Stimulated activated CD4-positive, alpha-beta T cell treated with anti-CD3 and anti-CD28 coated beads, Interleukin-15, amount 100 ng/mL, for 24 hours (primary cell): ENCODE results near the gene RPL9.
"Not testable (repeated sequence)": the region's sequence is repeated elsewhere in the genome, so short reads cannot be mapped to it uniquely, and the experiment has no call there.

Source experiments
- DNase-seq: peaks from one replicate; pipeline ENCODE4 v3.0.0-alpha.2; 2020

The RPL9 gene

DNA sequence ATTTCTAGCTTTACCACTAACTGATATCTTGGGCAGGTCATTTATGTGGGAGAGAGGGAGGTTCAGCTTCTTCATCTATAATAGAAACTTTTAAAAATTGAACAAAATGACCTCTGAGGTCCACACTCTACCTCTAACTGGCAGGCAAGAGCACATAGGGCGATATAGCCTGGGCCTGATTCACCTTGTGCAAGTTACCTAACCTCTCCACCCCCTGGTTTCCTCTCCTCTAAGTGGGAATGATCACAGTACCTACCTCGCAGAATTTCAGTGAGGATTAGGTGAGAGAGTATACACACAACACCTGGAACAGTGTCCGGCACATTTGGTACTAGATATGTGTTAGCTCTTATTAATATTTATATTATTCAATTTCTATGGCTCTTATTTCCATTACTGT lies 36.5 kb downstream of the RPL9 start:
- DNase-seq = no peak

DNA sequence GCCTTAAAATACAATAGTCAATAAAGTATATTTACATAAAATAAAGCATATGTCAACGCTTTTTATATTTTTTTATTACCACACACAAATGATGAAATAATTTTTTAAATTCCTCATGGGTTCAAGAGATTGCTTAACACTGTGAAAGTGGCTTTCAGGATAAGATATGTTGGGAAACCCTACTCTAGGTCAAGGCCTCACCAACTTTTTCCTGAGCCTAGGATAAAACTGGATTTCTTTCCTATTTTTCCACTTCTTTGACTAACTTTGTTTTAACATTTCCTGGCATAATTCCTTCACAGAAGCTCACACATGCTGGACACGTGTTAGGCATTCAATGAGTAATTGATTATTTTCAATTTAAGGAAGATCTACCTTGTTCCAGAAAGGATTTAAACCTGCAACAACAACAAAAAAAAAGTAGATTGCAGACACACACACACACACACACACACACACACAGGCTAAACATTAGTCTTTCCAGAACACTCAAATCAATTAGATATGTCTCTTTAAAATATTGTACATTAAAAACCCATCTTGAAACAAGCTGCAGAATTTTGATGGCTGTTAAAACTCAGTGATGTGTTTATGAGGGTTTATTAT lies 42.9 kb downstream of the RPL9 start:
- no peak for DNase-seq

DNA sequence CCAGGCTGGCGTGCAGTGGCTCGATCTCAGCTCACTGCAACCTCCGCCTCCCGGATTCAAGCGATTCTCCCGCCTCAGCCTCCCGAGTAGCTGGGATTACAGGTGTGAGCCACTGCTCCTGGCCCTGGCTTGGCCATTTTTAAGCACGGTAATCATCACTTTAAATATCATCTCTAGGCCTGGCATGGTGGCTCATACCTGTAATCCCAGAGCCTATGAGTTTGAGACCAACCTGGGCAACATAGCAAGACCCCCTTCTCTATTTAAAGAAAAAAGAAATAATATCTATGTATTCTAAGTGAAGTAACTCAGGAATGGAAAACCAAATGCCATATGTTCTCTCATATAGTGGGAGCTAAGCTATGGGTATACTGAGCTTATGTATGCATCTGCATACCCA lies 47.2 kb downstream of the RPL9 start:
- DNase-seq = not testable (repeated sequence)

DNA sequence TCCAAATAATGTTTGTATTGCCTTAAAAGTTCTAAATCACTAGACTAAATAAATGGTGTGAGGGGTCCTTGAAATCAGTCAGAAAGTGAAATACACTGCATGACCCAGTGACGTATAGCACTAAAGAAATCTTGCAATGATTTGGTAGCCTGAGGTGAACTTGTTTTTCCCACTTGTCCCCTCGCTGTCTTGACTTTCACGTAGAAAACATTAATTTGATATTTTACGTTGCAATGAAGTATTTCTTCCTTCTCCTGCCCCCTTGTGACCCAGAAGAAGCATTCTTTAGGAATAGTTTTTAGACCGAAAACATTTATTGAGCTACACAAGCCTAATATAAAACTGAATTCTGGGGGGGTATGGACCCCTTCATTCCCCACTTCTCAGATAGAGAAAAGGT lies 48.3 kb downstream of the RPL9 start:
- no peak for DNase-seq

GRCh38 chr4:39407584-39407885 lies 51.2 kb downstream of the RPL9 start:
- no peak for DNase-seq

- no peak for DNase-seq
Measured at GRCh38 chr4:39406763-39407583, 51.7 kb downstream of the RPL9 start, which contains the start of gene KLB. KLB (plus strand) TSS chr4:39406930; CDS start chr4:39406950, 20 bp downstream.
